NCI-H82 treated with DMSO at 0.1 percent for 48 hours (cell line): ENCODE measurements around the gene EIF1.
"Not testable (repeated sequence)": the region's sequence is repeated elsewhere in the genome, so short reads cannot be mapped to it uniquely, and the experiment has no call there.

ENCODE experiments used
- DNase-seq: peaks from one replicate; lab custom pipeline; 2025; ENCODE audit not compliant: unreplicated experiment; lab: John Stamatoyannopoulos, UW

EIF1 gene

GRCh38 chr17:41655611-41656111, 33.0 kb upstream of the EIF1 start:
- no peak for DNase-seq

DNA sequence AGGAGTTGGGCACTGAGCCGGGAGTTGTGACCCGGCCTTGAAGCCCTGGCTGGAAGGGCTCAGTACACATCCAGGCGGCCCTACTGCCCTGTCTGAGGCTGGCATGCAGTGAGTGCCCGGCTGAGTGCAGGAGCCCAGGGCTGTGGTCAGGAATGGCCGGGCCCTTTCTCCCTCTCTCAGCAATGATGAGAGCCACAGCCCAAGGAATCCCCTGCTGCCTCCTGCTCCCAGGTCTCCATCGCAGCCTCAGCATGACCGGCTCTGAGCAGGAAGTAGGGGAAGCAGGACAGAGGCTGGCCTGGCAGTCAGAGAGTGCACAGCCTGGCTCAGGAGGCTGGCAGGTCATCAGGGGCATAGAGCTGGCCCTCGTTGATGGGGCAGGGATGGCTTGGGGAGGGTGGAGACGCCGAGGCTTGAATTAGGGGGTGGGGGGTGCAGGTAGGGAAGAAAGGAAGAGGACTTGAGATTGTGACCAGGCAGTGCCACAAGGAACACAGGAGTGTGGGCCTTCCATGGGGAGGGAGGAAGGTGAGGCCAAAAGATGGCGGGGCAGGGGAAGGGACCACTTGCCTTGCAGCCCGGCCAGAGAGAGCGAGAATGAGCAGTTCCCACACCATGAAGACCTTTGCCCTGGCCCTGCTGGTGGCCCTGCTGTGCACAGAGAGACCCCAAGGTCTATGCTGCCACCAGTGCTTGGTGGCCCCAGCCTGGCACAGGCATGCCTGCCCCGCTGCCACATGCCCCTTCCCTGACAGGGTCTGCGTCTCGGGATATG, 32.2 kb upstream of the EIF1 start:
- no peak for DNase-seq

DNA sequence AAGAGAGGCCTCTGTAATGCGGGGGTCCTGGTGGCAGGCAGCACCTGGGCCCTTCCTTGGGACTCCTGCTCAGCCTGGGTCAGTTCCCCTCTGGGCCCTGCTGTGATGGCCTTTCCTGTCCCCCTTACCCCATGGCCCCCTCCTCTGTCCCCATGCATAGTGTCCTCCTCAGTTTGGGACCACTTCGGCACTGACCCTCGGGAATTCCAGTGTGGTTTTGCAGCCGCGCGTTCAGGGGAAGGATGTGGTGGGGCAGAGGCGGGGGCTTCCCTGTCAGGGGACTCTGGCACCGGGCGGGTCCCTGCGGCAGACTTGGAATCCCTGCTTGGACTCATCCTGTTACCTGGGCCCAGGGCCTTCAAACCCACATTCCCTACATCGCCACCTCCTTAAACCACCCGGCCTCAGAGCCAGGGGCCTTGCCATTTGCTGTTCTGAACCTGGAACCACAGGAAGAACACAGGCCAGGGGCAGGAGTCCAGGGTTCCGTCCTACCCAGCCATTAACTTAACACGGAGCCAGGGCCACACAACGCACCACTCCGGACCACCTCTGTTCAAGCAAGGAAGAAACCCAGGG, 31.4 kb upstream of the EIF1 start:
- no peak for DNase-seq

DNA sequence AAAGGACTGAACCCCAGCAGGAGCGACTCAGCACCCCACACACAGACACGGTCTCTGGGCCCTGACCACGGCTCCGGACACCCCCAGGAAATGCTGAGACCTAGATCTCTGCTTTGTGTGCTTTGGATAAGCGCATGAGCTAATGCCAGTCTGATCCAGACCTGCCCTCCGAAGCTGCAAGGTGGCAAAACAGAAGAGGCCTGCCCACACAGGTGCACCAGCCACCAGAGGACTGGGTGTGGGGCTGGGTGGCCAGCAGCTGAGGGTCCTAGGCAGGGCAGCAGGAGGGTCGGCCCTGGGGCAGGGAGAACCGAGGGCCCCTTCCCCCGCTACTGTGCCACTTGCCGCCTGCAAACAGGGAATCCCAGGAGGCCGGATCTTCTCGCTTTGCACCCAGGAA, 30.7 kb upstream of the EIF1 start:
- DNase-seq: no peak

- no peak for DNase-seq
These were observed 29.8 kb upstream of the EIF1 start for GRCh38 chr17:41658846-41659245.

- no peak for DNase-seq
These were observed 29.1 kb upstream of the EIF1 start for GRCh38 chr17:41659427-41660212.

DNA sequence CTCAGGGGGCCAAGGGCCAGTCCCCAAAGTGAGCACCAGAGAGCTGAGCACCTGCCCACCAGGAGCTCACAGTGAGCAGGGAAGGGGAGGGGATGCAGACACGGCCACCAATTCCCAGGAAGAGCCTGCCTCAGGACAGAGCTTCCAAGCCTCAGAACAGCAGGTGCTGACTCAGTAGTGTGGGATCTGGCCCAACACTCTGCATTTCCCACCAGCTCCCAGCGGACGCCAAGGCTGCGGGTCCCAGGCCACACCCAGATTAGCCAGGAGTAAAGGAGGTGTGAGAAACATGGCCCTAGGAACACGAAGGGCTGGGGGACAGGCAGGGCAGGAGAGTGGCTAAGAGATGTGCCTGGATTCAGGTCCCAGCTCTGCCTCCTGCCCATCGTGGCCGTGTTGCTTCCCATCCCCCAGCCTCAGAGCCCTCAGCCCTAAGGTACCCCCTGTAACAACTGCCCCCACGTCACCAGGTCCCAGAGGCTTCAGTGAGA, 28.4 kb upstream of the EIF1 start:
- no peak for DNase-seq

- DNase-seq: no peak
These were observed 25.1 kb upstream of the EIF1 start for GRCh38 chr17:41663451-41664171.

- no peak for DNase-seq
These were observed 24.6 kb upstream of the EIF1 start for GRCh38 chr17:41664172-41664457.

- DNase-seq: no peak
These were observed 23.8 kb upstream of the EIF1 start for GRCh38 chr17:41664587-41665565.

DNA sequence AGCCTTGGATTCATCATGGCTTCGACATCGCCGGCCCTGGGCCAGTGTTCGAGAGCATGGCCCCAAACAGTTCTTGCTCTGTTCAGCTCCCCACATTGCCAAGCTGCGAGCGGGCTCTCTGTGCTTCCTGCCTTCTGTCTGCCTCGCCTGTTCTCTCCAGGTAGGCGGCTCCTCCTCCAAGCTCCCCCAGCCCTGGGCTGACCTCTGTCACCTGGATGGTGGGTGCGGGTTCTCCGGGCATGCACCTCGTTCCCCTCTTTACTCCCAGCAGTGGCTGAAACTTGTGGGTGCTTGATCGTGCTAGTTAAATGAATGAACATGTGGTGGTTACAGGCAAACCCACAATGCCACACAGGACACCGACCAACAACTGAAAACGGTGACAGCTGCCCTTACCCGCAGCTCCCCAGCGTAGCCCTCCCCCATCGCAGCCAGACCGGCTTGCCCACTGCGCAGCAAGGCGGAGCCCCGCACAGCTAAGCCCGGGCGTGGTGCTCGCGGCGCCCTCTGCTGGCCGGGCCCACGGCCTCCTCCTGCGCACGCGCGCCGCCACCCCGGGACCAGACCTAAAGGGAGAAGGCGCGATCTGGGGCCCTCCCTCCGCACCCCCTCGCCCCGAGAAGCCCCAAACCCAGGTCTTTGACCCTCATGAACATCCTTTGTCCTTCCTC, 23.0 kb upstream of the EIF1 start:
- peak; percentile 57 for DNase-seq

DNA sequence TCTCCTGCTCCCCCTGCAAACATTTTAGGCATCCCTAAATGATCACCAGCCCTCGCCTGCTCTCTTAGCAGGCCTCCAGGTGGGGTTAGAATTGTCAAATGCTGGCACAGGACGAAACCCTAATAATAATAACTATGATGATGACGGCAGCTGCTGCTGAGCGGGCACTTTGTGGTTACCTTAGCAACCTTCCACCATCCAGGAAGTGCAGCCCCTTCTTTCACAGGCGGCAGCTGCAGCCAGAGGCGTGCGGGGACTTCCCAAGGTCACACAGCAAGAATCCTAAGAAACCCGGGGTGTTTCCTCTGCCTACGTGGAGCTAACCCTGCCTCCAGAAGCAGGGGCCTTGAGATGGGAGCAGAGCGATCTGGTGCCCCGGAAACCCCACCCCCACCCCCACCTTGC, 22.4 kb upstream of the EIF1 start:
- DNase-seq: no peak

- peak; percentile 72 for DNase-seq
These were observed 21.9 kb upstream of the EIF1 start for GRCh38 chr17:41666708-41667279.

DNA sequence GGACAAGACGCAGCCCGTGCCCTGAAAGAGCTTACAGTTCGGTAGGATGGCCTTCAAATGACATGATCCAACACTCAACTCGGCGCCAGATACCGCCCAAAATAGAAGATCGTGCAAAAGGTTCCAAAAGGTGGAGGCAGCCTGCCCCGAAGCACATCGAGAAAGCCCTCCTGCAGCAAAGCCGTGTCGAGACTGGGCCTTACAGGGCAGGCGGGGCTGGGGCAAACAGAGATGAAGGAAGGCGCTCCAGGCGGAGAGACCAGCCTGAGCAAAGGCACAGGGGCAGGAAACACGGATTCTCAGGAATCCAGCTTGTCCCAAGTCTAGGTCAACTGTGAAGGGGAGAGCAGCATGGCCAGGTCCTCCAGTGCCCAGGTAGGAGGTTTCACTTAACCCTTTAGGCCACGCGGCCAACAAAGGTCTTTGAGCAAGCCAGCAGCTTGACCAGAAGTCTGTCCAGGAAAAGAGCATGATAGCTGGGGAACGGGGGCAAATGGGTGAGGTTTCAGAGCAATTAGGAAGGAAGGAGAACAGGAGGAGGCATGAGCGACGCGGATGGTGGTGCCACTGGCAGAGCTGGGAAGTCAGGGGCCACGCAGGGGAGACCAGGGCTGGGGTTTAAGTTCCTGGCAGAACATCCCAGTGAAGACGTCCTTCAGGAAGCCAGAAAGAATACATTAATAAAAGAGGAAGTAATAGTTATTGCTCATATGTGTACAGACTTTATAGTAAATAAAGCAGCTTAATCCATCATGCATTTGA, 21.2 kb upstream of the EIF1 start:
- DNase-seq: no peak

DNA sequence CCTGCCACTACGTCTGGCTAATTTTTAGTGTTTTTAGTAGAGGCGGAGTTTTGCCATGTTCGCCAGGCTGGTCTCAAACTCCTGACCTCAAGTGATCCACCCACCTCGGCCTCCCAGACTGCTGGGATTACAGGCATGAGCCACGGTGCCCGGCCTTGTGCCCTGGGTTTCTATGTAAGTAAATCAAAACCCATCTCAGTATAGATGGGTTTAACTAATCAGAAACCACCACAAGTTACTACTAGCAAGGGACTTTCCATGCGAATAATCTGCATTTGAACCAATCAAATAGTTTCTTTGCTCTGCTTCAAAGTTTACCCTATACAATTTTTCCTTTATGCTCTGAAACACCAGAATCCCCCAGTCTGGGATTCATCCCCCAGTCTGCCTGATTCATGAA, 16.5 kb upstream of the EIF1 start:
- DNase-seq: no peak

- DNase-seq: not testable (repeated sequence)
These were observed 13.3 kb upstream of the EIF1 start for GRCh38 chr17:41675157-41676057.

GRCh38 chr17:41676058-41676419, 12.6 kb upstream of the EIF1 start:
- DNase-seq: no peak
